HEK293 (cell line): ENCODE measurements around the gene CPNE8.
A peak's percentile ranks its signal among the peaks of the same experiment; 100 is the strongest.

Experiments
- GFI1B ChIP-seq: fragments of 450-650 bp; formaldehyde crosslinking; IDR thresholded peaks from 2 replicates; pipeline ENCODE4 v1.5.1; 2016; ENCODE audit warnings: missing biosample characterization, missing genetic modification characterization
- GLIS2 ChIP-seq: fragments of 450-650 bp; formaldehyde crosslinking; IDR thresholded peaks from 2 replicates; pipeline ENCODE4 v1.5.1; 2016; ENCODE audit warnings: missing biosample characterization, missing genetic modification characterization
- HOXA7 ChIP-seq: sonication (generic); formaldehyde crosslinking; IDR thresholded peaks from 2 replicates; pipeline ENCODE4 v1.8.1; 2022; ENCODE audit warnings: missing genetic modification reagents, borderline replicate concordance
- KLF1 ChIP-seq: fragments of 450-650 bp; formaldehyde crosslinking; IDR thresholded peaks from 2 replicates; pipeline ENCODE4 v1.5.1; 2016; ENCODE audit warnings: missing biosample characterization, missing genetic modification characterization
- PATZ1 ChIP-seq: fragments of 450-650 bp; formaldehyde crosslinking; IDR thresholded peaks from 2 replicates; pipeline ENCODE4 v1.5.1; 2016; ENCODE audit warnings: missing biosample characterization, missing genetic modification characterization
- PRDM1 ChIP-seq: fragments of 450-650 bp; formaldehyde crosslinking; IDR thresholded peaks from 2 replicates; pipeline ENCODE4; 2016; ENCODE audit warnings: missing biosample characterization, missing genetic modification characterization
- TSHZ1 ChIP-seq: fragments of 450-650 bp; formaldehyde crosslinking; IDR thresholded peaks from 2 replicates; pipeline ENCODE4 v1.5.1; 2016; ENCODE audit warnings: missing biosample characterization, missing genetic modification characterization, borderline replicate concordance
- WT1 ChIP-seq: fragments of 450-650 bp; formaldehyde crosslinking; IDR thresholded peaks from 2 replicates; pipeline ENCODE4 v1.5.1; 2016; ENCODE audit warnings: missing biosample characterization, missing genetic modification characterization
- ZBTB17 ChIP-seq: fragments of 450-650 bp; formaldehyde crosslinking; IDR thresholded peaks from 2 replicates; pipeline ENCODE4 v1.5.1; 2016; ENCODE audit warnings: missing biosample characterization, missing genetic modification characterization
- ZBTB49 ChIP-seq: fragments of 450-650 bp; formaldehyde crosslinking; IDR thresholded peaks from 2 replicates; pipeline ENCODE4 v1.5.1; 2016; ENCODE audit warnings: missing biosample characterization, missing genetic modification characterization, low read depth
- ZNF157 ChIP-seq: fragments of 450-650 bp; formaldehyde crosslinking; IDR thresholded peaks from 2 replicates; pipeline ENCODE4 v1.5.1; 2016; ENCODE audit warnings: missing biosample characterization, missing genetic modification characterization
- ZNF16 ChIP-seq: fragments of 450-650 bp; formaldehyde crosslinking; IDR thresholded peaks from 2 replicates; pipeline ENCODE4 v1.5.1; 2016; ENCODE audit warnings: low read depth, missing biosample characterization, missing genetic modification characterization
- ZNF23 ChIP-seq: fragments of 450-650 bp; formaldehyde crosslinking; IDR thresholded peaks from 2 replicates; pipeline ENCODE4 v1.5.1; 2016; ENCODE audit warnings: missing biosample characterization, missing genetic modification characterization, borderline replicate concordance
- ZNF302 ChIP-seq: fragments of 450-650 bp; formaldehyde crosslinking; IDR thresholded peaks from 2 replicates; pipeline ENCODE4 v1.5.1; 2016; ENCODE audit warnings: missing biosample characterization, missing genetic modification characterization, low read depth
- ZNF37A ChIP-seq: fragments of 450-650 bp; IDR thresholded peaks from 2 replicates; pipeline ENCODE4 v1.5.1; 2018; ENCODE audit warnings: missing biosample characterization, missing genetic modification characterization
- ZNF473 ChIP-seq: fragments of 450-650 bp; formaldehyde crosslinking; IDR thresholded peaks from 2 replicates; pipeline ENCODE4 v1.5.1; 2017; ENCODE audit warnings: missing biosample characterization, missing genetic modification characterization
- ZNF623 ChIP-seq: fragments of 450-650 bp; formaldehyde crosslinking; IDR thresholded peaks from 2 replicates; pipeline ENCODE4 v1.5.1; 2016; ENCODE audit warnings: missing biosample characterization, missing genetic modification characterization
- ZNF624 ChIP-seq: fragments of 450-650 bp; formaldehyde crosslinking; IDR thresholded peaks from 2 replicates; pipeline ENCODE4 v1.5.1; 2017; ENCODE audit warnings: missing biosample characterization, missing genetic modification characterization
- ZNF701 ChIP-seq: fragments of 450-650 bp; formaldehyde crosslinking; IDR thresholded peaks from 2 replicates; pipeline ENCODE4 v1.5.1; 2016; ENCODE audit warnings: missing biosample characterization, missing genetic modification characterization
- ZNF707 ChIP-seq: fragments of 450-650 bp; formaldehyde crosslinking; IDR thresholded peaks from 2 replicates; pipeline ENCODE4 v1.5.1; 2016; ENCODE audit warnings: missing biosample characterization, missing genetic modification characterization
- ZNF777 ChIP-seq: fragments of 450-650 bp; formaldehyde crosslinking; IDR thresholded peaks from 2 replicates; pipeline ENCODE4 v1.5.1; 2017; ENCODE audit warnings: missing biosample characterization, missing genetic modification characterization, borderline replicate concordance
- ZNF837 ChIP-seq: fragments of 450-650 bp; formaldehyde crosslinking; IDR thresholded peaks from 2 replicates; pipeline ENCODE4 v1.5.1; 2016; ENCODE audit warnings: missing biosample characterization, missing genetic modification characterization
- ZSCAN23 ChIP-seq: fragments of 450-650 bp; formaldehyde crosslinking; IDR thresholded peaks from 2 replicates; pipeline ENCODE4 v1.5.1; 2016; ENCODE audit warnings: missing biosample characterization, missing genetic modification characterization
- TF ChIP-seq, protein P1 (sequence below): fragments of 450-650 bp; formaldehyde crosslinking; IDR thresholded peaks from 2 replicates; pipeline ENCODE4 v1.5.0; 2017; ENCODE audit warnings: missing biosample characterization, missing genetic modification characterization, borderline replicate concordance
- TF ChIP-seq, protein P2 (sequence below): fragments of 450-650 bp; formaldehyde crosslinking; IDR thresholded peaks from 2 replicates; pipeline ENCODE4 v1.5.1; 2016; ENCODE audit warnings: missing biosample characterization, missing genetic modification characterization
- TF ChIP-seq, protein P3 (sequence below): fragments of 450-650 bp; formaldehyde crosslinking; IDR thresholded peaks from 2 replicates; pipeline ENCODE4; 2016; ENCODE audit warnings: missing biosample characterization, missing genetic modification characterization

CPNE8 gene

DNA sequence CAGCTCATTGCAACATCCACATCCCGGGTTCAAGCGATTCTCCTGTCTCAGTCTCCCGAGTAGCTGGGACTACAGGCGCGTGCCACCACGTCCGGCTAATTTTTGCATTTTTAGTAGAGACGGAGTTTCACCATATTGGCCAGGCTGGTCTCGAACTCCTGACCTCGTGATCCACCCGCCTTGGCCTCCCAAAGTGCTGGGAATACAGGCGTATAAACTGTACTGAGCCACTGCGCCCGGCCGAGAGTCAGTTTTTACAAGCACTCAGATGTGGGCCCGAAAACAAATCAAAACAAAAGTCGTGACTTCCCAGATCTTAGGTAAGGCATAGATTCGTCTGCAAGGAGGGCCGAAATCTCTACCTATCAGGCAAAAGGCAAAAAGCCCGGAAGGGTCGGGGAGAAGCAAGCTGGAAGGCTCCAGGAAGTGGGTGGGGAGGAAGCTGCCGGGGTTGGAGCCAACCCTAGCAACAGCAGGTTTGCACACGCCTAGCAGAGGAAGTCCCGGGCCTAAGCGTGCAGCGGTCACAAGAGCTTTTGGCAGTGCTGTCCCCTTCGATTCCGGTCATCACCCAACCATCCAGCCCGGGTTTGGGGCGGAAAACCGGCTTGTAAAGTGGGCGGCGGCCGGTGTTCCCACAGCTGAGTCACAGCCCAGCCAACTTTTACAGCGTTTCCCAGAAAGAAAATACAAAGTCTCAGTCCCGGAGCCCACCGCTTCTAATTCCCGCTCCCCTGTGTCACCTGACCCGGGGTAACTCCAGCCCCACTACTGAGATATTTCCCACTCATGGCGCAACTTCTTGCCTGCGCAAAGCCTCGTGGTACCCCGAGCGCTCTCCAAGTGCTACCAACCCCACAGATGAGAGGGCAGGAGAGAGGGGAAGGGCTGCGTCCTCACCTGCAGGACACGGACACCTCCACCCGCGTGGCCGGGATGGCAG, 583 bp downstream of the CPNE8 start (continued):
- TF ChIP-seq ZNF777 (tag by site-specific recombination), result no peak
- no peak for TF ChIP-seq ZSCAN23 (tag by site-specific recombination)
- TF ChIP-seq, protein P1, sequence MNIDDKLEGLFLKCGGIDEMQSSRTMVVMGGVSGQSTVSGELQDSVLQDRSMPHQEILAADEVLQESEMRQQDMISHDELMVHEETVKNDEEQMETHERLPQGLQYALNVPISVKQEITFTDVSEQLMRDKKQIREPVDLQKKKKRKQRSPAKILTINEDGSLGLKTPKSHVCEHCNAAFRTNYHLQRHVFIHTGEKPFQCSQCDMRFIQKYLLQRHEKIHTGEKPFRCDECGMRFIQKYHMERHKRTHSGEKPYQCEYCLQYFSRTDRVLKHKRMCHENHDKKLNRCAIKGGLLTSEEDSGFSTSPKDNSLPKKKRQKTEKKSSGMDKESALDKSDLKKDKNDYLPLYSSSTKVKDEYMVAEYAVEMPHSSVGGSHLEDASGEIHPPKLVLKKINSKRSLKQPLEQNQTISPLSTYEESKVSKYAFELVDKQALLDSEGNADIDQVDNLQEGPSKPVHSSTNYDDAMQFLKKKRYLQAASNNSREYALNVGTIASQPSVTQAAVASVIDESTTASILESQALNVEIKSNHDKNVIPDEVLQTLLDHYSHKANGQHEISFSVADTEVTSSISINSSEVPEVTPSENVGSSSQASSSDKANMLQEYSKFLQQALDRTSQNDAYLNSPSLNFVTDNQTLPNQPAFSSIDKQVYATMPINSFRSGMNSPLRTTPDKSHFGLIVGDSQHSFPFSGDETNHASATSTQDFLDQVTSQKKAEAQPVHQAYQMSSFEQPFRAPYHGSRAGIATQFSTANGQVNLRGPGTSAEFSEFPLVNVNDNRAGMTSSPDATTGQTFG (tag by site-specific recombination), result no peak
- TF ChIP-seq ZNF302 (tag by site-specific recombination), result no peak
- TF ChIP-seq PRDM1, result no peak
- TF ChIP-seq ZBTB49, result no peak
- peak; percentile 46 for TF ChIP-seq GFI1B
- TF ChIP-seq ZNF623 (tag by site-specific recombination), result no peak
- no peak for TF ChIP-seq ZNF37A
- TF ChIP-seq ZNF707 (tag by site-specific recombination), result no peak
- no peak for TF ChIP-seq ZNF624 (tag by site-specific recombination)
- TF ChIP-seq, protein P2, sequence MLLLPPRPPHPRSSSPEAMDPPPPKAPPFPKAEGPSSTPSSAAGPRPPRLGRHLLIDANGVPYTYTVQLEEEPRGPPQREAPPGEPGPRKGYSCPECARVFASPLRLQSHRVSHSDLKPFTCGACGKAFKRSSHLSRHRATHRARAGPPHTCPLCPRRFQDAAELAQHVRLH, result peak; percentile 76; the same call in 1 of the 2 replicates
- no peak; the same call in 1 of the 2 replicates for TF ChIP-seq PATZ1 (tag by site-specific recombination)
- TF ChIP-seq ZNF23 (tag by site-specific recombination), result no peak
- TF ChIP-seq HOXA7, result no peak
- TF ChIP-seq ZNF16 (tag by site-specific recombination), result no peak
- TF ChIP-seq WT1 (tag by site-specific recombination), result no peak
- TF ChIP-seq GLIS2, result no peak
- TF ChIP-seq KLF1 (tag by site-specific recombination), result peak; percentile 49
- no peak for TF ChIP-seq TSHZ1 (tag by site-specific recombination)
- no peak for TF ChIP-seq ZNF837 (tag by site-specific recombination)
- TF ChIP-seq ZNF473 (tag by site-specific recombination), result no peak
- TF ChIP-seq ZNF701 (tag by site-specific recombination), result no peak
- no peak for TF ChIP-seq ZNF157 (tag by site-specific recombination)
- TF ChIP-seq, protein P3, sequence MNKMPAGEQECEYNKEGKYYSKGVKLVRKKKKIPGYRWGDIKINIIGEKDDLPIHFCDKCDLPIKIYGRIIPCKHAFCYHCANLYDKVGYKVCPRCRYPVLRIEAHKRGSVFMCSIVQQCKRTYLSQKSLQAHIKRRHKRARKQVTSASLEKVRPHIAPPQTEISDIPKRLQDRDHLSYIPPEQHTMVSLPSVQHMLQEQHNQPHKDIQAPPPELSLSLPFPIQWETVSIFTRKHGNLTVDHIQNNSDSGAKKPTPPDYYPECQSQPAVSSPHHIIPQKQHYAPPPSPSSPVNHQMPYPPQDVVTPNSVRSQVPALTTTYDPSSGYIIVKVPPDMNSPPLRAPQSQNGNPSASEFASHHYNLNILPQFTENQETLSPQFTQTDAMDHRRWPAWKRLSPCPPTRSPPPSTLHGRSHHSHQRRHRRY, result no peak
- peak; percentile 98 for TF ChIP-seq ZBTB17 (tag by site-specific recombination)
